DND-41 (cell line): Measurements from ENCODE around the gene CLCN2.

Source experiments
- ATAC-seq: fragments of 200-7000 bp; cut with Tn5 transposase; 3 replicates; pipeline ENCODE4 v1.9.1; 2021; ENCODE audit warnings: low read depth; ENCODE audit not compliant: insufficient read depth
- DNase-seq: peaks from one replicate; pipeline ENCODE4 v3.0.0-alpha.2; 2020
- H2AFZ ChIP-seq: 2 replicates; pipeline ENCODE4 v1.6.0; 2012; ENCODE audit warnings: low read depth, low read length
- H3K27ac ChIP-seq: 2 replicates; pipeline ENCODE4 v1.5.1; 2012; ENCODE audit warnings: low read length, inconsistent platforms
- H3K27me3 ChIP-seq: fragments of 200-600 bp; sonication (generic); 2 replicates; pipeline ENCODE4 v1.6.0; 2012; ENCODE audit warnings: low read length, mild to moderate bottlenecking, inconsistent platforms; ENCODE audit not compliant: insufficient read depth, poor library complexity
- H3K36me3 ChIP-seq: 2 replicates; pipeline ENCODE4 v1.5.1; 2012; ENCODE audit warnings: low read length, inconsistent platforms; ENCODE audit not compliant: insufficient read depth
- H3K4me1 ChIP-seq: 2 replicates; pipeline ENCODE4 v1.5.1; 2012; ENCODE audit warnings: mild to moderate bottlenecking, low read length; ENCODE audit not compliant: insufficient read depth
- H3K4me2 ChIP-seq: 2 replicates; pipeline ENCODE4 v1.6.0; 2012; ENCODE audit warnings: mild to moderate bottlenecking, moderate library complexity, low read length, inconsistent platforms; ENCODE audit not compliant: insufficient read depth
- H3K4me3 ChIP-seq, 2 experiments: fragments of 200-600 bp in 1 of 2; shearing (Covaris generic) in 1 of 2; 2 replicates each; pipeline ENCODE4 v1.5.1; 2012 to 2016; ENCODE audit warnings: inconsistent platforms in 2 of 2, low read length in 2 of 2, mild to moderate bottlenecking in 2 of 2, low read depth in 1 of 2, moderate library complexity in 1 of 2
- H3K79me2 ChIP-seq: 2 replicates; pipeline ENCODE4 v1.6.0; 2012; ENCODE audit warnings: low read length, inconsistent platforms; ENCODE audit not compliant: insufficient read depth
- H3K9ac ChIP-seq: 2 replicates; pipeline ENCODE4 v1.6.0; 2012; ENCODE audit warnings: low read depth, mild to moderate bottlenecking, inconsistent platforms, low read length, moderate library complexity
- H3K9me3 ChIP-seq: 2 replicates; pipeline ENCODE4 v1.5.1; 2012; ENCODE audit warnings: low read length, moderate library complexity, mild to moderate bottlenecking, inconsistent platforms; ENCODE audit not compliant: insufficient read depth, severe bottlenecking
- H4K20me1 ChIP-seq: 2 replicates; pipeline ENCODE4 v1.6.0; 2012; ENCODE audit warnings: low read length; ENCODE audit not compliant: insufficient read depth
- EZH2 ChIP-seq: IDR thresholded peaks from 3 replicates; pipeline ENCODE4 v1.6.1; 2012; ENCODE audit warnings: borderline replicate concordance, low read depth, mild to moderate bottlenecking, moderate library complexity, low read length, inconsistent platforms; ENCODE audit not compliant: severe bottlenecking
- TF ChIP-seq, protein P1 (sequence below): IDR thresholded peaks from 2 replicates; pipeline ENCODE4 v1.5.1; 2012; ENCODE audit warnings: borderline replicate concordance, low read length, moderate library complexity, mild to moderate bottlenecking; ENCODE audit not compliant: poor library complexity, severe bottlenecking; ENCODE audit errors: extremely low read depth

Gene CLCN2

DNA sequence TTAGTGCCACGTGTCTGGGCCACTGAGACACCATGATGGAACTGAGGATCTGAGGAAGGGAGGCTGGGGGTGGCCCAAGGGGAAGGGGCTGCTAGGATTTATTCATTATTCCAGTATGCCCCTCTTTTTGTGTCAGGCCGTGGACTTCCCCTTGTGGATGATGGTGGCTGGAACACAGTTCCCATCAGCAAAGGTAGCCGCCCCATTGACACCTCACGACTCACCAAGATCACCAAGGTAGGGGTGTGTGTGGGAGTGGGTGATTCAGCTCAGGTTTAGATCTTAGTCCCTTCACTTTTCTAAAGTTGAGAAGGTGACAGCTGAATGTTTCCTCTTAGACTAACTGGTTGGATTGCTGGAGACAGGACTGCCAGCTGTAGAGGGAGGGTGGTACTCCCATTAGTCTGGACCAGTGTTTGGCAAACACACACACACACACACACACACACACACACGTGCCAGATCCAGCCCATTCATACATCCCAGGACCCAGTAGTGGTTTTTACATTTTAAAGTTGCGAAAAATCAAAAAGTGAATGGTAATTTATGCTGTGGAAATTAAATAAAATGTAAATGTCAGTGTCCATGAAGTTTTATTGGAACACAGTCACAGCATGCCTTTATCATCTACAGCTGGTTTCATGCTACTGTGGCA is 35.6 kb downstream of the CLCN2 start:
- Histone ChIP-seq H2AFZ (no peak overlapping the region), H3K4me3 (no peak overlapping the region), H3K9me3 (no peaks in the 10 kb centered on the region), H3K79me2 (peaks cover 41% of the 10 kb centered on the region), H3K4me1 (no peaks in the 10 kb centered on the region), H3K4me2 (no peak overlapping the region), H3K27ac (no peak overlapping the region), H4K20me1 (peaks cover 72% of the 10 kb centered on the region), H3K36me3 (peaks cover 98% of the 10 kb centered on the region), H3K9ac (no peak overlapping the region), H3K27me3 (no peaks in the 10 kb centered on the region)
- ATAC-seq = no peak; the same call in 2 of the 3 replicates
- no peak for TF ChIP-seq EZH2
- TF ChIP-seq, protein P1, sequence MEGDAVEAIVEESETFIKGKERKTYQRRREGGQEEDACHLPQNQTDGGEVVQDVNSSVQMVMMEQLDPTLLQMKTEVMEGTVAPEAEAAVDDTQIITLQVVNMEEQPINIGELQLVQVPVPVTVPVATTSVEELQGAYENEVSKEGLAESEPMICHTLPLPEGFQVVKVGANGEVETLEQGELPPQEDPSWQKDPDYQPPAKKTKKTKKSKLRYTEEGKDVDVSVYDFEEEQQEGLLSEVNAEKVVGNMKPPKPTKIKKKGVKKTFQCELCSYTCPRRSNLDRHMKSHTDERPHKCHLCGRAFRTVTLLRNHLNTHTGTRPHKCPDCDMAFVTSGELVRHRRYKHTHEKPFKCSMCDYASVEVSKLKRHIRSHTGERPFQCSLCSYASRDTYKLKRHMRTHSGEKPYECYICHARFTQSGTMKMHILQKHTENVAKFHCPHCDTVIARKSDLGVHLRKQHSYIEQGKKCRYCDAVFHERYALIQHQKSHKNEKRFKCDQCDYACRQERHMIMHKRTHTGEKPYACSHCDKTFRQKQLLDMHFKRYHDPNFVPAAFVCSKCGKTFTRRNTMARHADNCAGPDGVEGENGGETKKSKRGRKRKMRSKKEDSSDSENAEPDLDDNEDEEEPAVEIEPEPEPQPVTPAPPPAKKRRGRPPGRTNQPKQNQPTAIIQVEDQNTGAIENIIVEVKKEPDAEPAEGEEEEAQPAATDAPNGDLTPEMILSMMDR = no peak
- no peak for DNase-seq

DNA sequence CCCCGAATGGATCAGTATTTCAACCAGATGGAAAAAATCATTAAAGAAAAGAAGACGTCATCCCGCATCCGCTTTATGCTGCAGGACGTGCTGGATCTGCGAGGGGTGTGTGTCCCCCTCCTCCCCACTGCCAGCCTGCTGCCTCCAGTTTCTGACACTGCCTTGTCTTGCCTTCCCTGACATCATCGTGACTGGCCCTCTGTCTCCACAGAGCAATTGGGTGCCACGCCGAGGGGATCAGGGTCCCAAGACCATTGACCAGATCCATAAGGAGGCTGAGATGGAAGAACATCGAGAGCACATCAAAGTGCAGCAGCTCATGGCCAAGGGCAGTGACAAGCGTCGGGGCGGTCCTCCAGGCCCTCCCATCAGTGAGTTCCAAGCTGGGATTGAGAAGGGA is 36.1 kb downstream of the CLCN2 start:
- no peak for TF ChIP-seq EZH2
- TF ChIP-seq, protein P1 = no peak
- H3K4me3 ChIP-seq = no peak overlapping the region
- no peak overlapping the region for H3K27ac ChIP-seq
- peaks cover 100% of the 10 kb centered on the region for H3K36me3 ChIP-seq
- no peaks in the 10 kb centered on the region for H3K4me1 ChIP-seq
- no peaks in the 10 kb centered on the region for H3K27me3 ChIP-seq
- ATAC-seq (no peak), DNase-seq (no peak)
- no peak overlapping the region for H3K4me2 ChIP-seq
- H3K9ac ChIP-seq = no peak overlapping the region
- H4K20me1 ChIP-seq = peaks cover 77% of the 10 kb centered on the region
- H2AFZ ChIP-seq = no peak overlapping the region
- no peaks in the 10 kb centered on the region for H3K9me3 ChIP-seq
- peaks cover 47% of the 10 kb centered on the region for H3K79me2 ChIP-seq

DNA sequence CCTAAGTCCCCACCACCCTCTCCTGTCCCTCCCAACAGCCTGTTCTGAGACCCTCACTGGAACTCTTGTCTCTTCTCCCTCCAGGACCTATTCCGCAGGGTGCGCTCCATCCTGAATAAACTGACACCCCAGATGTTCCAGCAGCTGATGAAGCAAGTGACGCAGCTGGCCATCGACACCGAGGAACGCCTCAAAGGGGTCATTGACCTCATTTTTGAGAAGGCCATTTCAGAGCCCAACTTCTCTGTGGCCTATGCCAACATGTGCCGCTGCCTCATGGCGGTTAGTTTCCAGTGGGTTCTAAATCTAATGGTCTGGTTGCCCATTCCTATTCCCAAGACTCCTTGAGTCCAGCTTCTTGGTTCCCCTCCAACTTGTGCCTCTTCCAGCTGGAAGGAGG is 37.7 kb downstream of the CLCN2 start:
- H3K4me1 ChIP-seq = peaks cover 7% of the 10 kb centered on the region; the same call in 1 of the 2 replicates
- H3K4me2 ChIP-seq = no peak overlapping the region
- peaks cover 99% of the 10 kb centered on the region for H3K36me3 ChIP-seq
- no peak for DNase-seq
- H3K9ac ChIP-seq = no peak overlapping the region
- no peak overlapping the region for H3K4me3 ChIP-seq
- H3K79me2 ChIP-seq = peaks cover 60% of the 10 kb centered on the region
- H4K20me1 ChIP-seq = peaks cover 89% of the 10 kb centered on the region
- no peak for ATAC-seq
- H3K27me3 ChIP-seq = no peaks in the 10 kb centered on the region
- no peak overlapping the region for H2AFZ ChIP-seq
- H3K27ac ChIP-seq = no peak overlapping the region
- TF ChIP-seq, protein P1 = no peak
- no peak for TF ChIP-seq EZH2
- no peaks in the 10 kb centered on the region for H3K9me3 ChIP-seq
